HG03045 (cell line): ENCODE measurements around the gene FAM124B.

Experiments used
- ATAC-seq: cut with Tn5 transposase; IDR thresholded peaks from one replicate; pipeline ENCODE4 v1.9.1; 2021; ENCODE audit warnings: mild to moderate bottlenecking, moderate library complexity; ENCODE audit not compliant: unreplicated experiment

The FAM124B gene

GRCh38 chr2:224347176-224348051, 54.5 kb downstream of the FAM124B start:
- no peak for ATAC-seq

DNA sequence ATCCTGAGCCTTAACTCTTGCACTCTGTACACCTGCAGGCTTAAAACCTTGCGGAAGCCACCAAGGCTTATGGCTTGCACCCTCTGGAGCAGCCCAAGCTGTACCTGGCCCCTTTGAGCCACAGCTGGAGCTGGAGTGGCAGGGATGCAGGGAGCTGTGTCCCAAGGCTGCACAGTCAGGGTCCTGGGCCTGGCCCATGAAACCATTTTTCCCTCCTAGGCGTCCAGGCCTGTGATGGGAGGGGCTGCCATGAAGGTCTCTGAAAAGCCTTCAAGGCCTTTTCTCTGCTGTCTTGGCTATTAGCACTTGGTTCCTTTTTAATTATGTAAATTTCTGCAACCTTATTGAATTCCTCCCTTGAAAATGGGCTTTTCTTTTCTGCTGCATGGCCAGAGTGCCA, 56.4 kb downstream of the FAM124B start:
- no peak for ATAC-seq

DNA sequence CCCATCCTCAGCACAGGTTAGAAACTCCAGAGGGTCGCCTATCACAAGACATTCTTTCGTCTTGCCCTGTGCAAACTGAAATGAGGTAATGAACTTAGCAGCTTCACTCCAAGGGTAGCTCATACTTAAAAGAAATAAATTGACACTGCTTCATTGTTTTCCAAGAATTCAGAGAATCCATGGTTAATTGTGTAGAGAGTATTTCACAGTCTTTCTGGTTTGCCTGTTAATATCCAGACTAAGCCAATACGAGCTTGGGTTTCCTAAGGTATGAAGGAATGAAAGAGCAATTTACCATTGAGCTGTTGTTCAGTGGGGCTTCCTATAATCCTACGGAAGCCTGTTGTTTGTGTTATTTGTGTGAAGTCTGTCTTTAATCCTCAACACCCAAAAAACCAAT, 58.7 kb downstream of the FAM124B start:
- no peak for ATAC-seq

DNA sequence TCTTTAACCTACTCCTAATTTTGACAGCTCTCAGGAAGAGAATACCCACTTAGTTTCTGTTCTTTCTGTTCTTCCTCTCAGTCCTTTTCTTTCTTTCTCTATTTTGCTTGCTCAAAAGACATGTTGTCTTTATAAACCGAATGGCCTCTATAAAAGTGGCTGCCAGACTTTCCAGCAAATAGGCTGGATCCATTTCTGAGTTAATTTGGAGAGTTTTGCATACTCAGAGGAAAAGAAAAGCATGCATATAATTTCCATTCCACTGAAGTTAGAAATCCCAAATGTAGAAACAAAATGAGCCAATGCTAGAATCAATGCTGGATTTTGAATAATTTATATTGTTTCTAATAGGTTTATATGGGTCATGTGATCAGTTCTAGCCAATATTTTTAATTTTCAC, 65.9 kb downstream of the FAM124B start:
- ATAC-seq = no peak

DNA sequence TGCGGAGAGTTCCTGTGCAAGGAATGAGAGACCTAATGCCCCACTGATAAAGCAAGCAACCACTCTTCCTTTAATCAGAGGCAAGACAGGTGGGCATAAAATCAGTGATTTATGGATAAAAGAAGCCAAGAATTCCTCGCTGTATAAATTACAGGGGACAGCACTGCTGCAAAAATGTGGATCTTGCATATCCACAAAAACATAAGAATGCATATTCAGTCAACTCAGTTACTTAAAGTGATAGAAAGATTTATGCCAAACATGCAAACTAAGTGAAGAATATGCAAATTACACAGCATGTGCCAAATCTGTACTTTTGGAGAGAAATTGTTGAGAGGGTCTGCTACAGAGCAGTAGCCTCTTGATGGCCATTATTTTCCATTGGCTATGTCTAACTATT, 67.2 kb downstream of the FAM124B start:
- ATAC-seq = no peak

DNA sequence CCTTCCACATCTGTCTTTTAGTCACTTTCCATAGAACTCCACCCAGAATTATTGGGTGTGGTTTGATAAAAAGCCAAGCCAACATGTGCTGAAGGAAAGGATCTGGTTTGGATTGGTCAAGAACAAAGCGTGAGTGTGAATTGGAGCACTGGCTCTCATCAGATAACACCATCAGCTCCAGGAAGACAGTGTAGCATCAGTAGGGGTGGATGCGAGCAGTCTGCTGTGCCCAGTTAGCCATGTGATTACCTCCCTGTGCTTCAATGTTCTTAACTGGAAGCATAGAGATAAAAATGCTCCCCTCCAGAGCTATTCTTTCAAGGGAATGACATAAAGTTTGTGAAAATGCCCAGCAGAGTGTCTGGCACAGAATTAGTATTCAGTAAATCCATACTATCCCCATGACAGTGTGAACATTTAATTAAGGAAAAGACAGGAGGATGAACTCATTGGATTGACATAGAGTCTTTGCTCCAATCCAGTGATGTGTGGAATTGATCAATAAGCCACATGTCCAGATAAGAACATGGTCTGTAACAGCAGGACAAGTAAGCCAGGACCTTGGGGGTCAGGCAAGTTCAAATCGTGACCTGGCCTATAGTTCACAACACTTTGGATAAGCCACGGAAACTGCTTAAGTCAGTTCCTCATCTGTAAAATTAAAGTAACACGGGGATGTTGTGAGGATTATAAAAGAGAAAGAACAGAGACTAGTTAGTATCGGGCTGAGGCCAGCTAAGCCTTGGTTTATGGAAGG, 68.0 kb downstream of the FAM124B start:
- ATAC-seq = no peak

DNA sequence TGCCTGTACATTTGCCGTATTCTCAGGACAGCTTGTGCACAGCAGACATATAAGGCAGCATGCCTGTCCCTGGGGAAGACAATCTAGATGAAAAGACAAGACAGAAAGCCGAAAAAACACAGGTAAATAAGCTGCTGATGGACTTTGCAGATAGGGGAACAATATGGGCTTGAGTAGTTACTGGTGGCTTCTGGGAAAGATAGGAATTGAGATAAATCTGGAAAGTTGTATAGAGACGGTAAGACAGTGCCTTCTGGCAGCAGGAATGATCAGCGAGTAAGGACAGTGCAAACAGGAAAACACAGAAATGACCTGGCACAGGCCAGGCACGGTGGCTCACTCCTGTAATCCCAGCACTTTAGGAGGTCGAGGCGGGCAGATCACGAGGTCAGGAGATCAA, 70.2 kb downstream of the FAM124B start:
- no peak for ATAC-seq

DNA sequence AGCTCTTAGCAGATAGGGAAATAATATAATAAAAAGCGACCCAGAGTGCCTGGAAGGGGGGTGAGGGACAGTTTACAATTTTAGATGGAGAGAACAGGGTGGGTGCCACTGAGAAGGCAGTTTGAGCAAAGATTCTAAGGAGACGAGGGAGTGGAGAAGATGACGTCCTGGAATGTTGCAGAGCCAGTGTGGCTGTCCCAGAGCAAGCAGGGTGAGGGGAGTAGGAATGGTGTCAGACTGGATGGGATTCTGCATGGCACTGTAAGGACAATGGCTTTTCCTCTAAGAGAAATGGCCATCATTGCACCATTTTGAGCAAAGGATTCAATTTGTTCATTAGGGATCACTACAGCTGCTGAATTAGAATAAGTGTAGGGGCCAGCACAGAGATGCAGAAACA, 73.1 kb downstream of the FAM124B start:
- ATAC-seq = no peak
